Activated T-cell treated with anti-CD3 and anti-CD28 coated beads for 48 hours (primary cell): ENCODE data around the gene SLC38A7.

Source experiments
- DNase-seq: peaks from one replicate; pipeline ENCODE4 v3.0.0-alpha.2; 2020; ENCODE audit warnings: low read depth

SLC38A7 gene

GRCh38 chr16:58636466-58636865 lies 48.1 kb downstream of the SLC38A7 start:
- no peak for DNase-seq

- DNase-seq: no peak
Measured at GRCh38 chr16:58635502-58635901, 49.1 kb downstream of the SLC38A7 start.

GRCh38 chr16:58634265-58634802 lies 50.2 kb downstream of the SLC38A7 start:
- no peak for DNase-seq

- peak; percentile 96 for DNase-seq
Measured at GRCh38 chr16:58629733-58630640, 54.6 kb downstream of the SLC38A7 start, which contains the start of gene CNOT1. Gene CNOT1 (minus strand): TSS chr16:58629826. CDS start chr16:58599337, 30,489 bp downstream.

GRCh38 chr16:58628845-58629732 lies 55.5 kb downstream of the SLC38A7 start:
- peak; percentile 43 for DNase-seq

- DNase-seq: no peak
Measured at GRCh38 chr16:58624209-58624608, 60.4 kb downstream of the SLC38A7 start.

GRCh38 chr16:58620396-58620795 lies 64.2 kb downstream of the SLC38A7 start:
- no peak for DNase-seq

GRCh38 chr16:58615280-58615679 lies 69.3 kb downstream of the SLC38A7 start:
- no peak for DNase-seq
